ENCODE data around the gene REM2. TPM values are rescaled to one million over a fixed set of nuclear protein-coding genes. Genes with fewer than 3 reads are reported as not detected.

The REM2 gene
- total RNA-seq, 2 experiments from 2014 or later = 1.5 to 5.7 TPM

- intact Hi-C loops (cut with micrococcal nuclease; ENCODE audit: unreplicated experiment) = no loop called here
- ChIA-PET CTCF (ENCODE audit: unreplicated experiment) (no interaction called here), POLR2A (interaction anchor here (0.6 to 2.2 kb wide), 7 partner anchors 15 to 175 kb away, joined by 3 to 9 read pairs (median 3); partner anchors contain the start of gene MRPL52)
- no peak for TF ChIP-seq EZH2phosphoT487 (IDR thresholded peaks at IDR 0.05; ENCODE audit: borderline replicate concordance, low read depth, low read length)
- no peak for TF ChIP-seq CTCF (conservative IDR thresholded peaks at IDR 0.05; ENCODE audit: low read length)
- no peaks in the 10 kb centered on the region for H4K20me1 ChIP-seq (ENCODE audit: insufficient read depth, low read length)
- no peaks in the 10 kb centered on the region for H3K79me2 ChIP-seq (ENCODE audit: insufficient read depth, low read depth, low read length)
- no peaks in the 10 kb centered on the region for H3K9me3 ChIP-seq (ENCODE audit: low read length)
- H3K4me2 ChIP-seq (ENCODE audit: low read length) = no peak overlapping the region
- no peak overlapping the region for H3K4me3 ChIP-seq (ENCODE audit: low read depth, low read length, poor library complexity, severe bottlenecking)
- no peak overlapping the region for H3K27ac ChIP-seq (ENCODE audit: low read depth, low read length, poor library complexity, severe bottlenecking)
- no TSS peak for BruUV-seq (replicated peaks)
- H3K9me2 ChIP-seq (ENCODE audit: insufficient read depth, low read length) = no peaks in the 10 kb centered on the region
- no peaks in the 10 kb centered on the region for H3K36me3 ChIP-seq (ENCODE audit: insufficient read depth, low read length)
- H2AFZ ChIP-seq (ENCODE audit: low read length) = no peak overlapping the region
- peaks cover 16% of the 10 kb centered on the region for H3K4me1 ChIP-seq (ENCODE audit: insufficient read depth, low read length, poor library complexity, severe bottlenecking)
- no peak for DNase-seq (ENCODE audit: low spot score)
These were observed 34.5 kb upstream of the REM2 start for GRCh38 chr14:22848351-22849164.

- BruUV-seq (replicated peaks) = no TSS peak
- TF ChIP-seq EZH2phosphoT487 (IDR thresholded peaks at IDR 0.05; ENCODE audit: borderline replicate concordance, low read depth, low read length) (no peak), CTCF (conservative IDR thresholded peaks at IDR 0.05; ENCODE audit: low read length) (no peak)
- Histone ChIP-seq H4K20me1 (ENCODE audit: insufficient read depth, low read length) (no peaks in the 10 kb centered on the region), H3K9me2 (ENCODE audit: insufficient read depth, low read length) (no peaks in the 10 kb centered on the region), H3K4me1 (ENCODE audit: insufficient read depth, low read length, poor library complexity, severe bottlenecking) (peaks cover 19% of the 10 kb centered on the region), H3K9me3 (ENCODE audit: low read length) (no peaks in the 10 kb centered on the region), H3K36me3 (ENCODE audit: insufficient read depth, low read length) (no peaks in the 10 kb centered on the region), H2AFZ (ENCODE audit: low read length) (no peak overlapping the region), H3K79me2 (ENCODE audit: insufficient read depth, low read depth, low read length) (no peaks in the 10 kb centered on the region), H3K4me2 (ENCODE audit: low read length) (no peak overlapping the region), H3K27ac (ENCODE audit: low read depth, low read length, poor library complexity, severe bottlenecking) (no peak overlapping the region), H3K4me3 (ENCODE audit: low read depth, low read length, poor library complexity, severe bottlenecking) (no peak overlapping the region)
- ChIA-PET CTCF (ENCODE audit: unreplicated experiment) (no interaction called here), POLR2A (interaction anchor here (0.7 to 2.2 kb wide), 5 partner anchors 16 to 174 kb away, joined by 3 to 9 read pairs (median 4); partner anchors contain the start of gene MRPL52)
- DNase-seq (ENCODE audit: low spot score) = no peak
- intact Hi-C loops (cut with micrococcal nuclease; ENCODE audit: unreplicated experiment) = no loop called here
These were observed 33.7 kb upstream of the REM2 start for GRCh38 chr14:22849212-22849819.

Measured in OCI-LY7 (cell line).